HepG2 (cell line): ENCODE results near the gene C16orf54. TPM values are rescaled to one million over a fixed set of nuclear protein-coding genes. Genes with fewer than 3 reads are reported as not detected.

Source experiments
- AHR ChIP-seq: IDR thresholded peaks from 2 replicates; pipeline ENCODE4 v1.6.1; 2018; ENCODE audit warnings: missing genetic modification reagents, missing compliant biosample characterization
- EHMT2 ChIP-seq: fragments of 200-600 bp; sonication (generic); IDR thresholded peaks from 2 replicates; pipeline ENCODE4 v1.7.0; 2017; ENCODE audit warnings: antibody characterized with exemption, low read depth, low read length, borderline replicate concordance
- JDP2 ChIP-seq: sonication (generic); formaldehyde crosslinking; IDR thresholded peaks from 2 replicates; pipeline ENCODE4 v1.8.1; 2022; ENCODE audit warnings: missing genetic modification reagents, borderline replicate concordance
- KDM1A ChIP-seq: IDR thresholded peaks from 2 replicates; pipeline ENCODE4 v1.6.1; 2016; ENCODE audit warnings: missing compliant biosample characterization
- KLF6 ChIP-seq: IDR thresholded peaks from 2 replicates; pipeline ENCODE4 v1.8.0; 2016; ENCODE audit warnings: missing biosample characterization, missing genetic modification reagents
- NCOA2 ChIP-seq: sonication (generic); formaldehyde crosslinking; IDR thresholded peaks from 2 replicates; pipeline ENCODE4 v1.8.0; 2022; ENCODE audit warnings: inconsistent platforms
- RBM39 ChIP-seq: fragments of 200-400 bp; formaldehyde crosslinking; IDR thresholded peaks from one replicate; pipeline ENCODE4 v1.6.1; 2018; ENCODE audit warnings: antibody characterized with exemption, mild to moderate bottlenecking, low read depth, low read length; ENCODE audit not compliant: poor library complexity, severe bottlenecking
- RFX3 ChIP-seq: IDR thresholded peaks from 2 replicates; pipeline ENCODE4 v1.6.1; 2016; ENCODE audit warnings: missing biosample characterization, missing genetic modification reagents
- RFXAP ChIP-seq: sonication (generic); formaldehyde crosslinking; IDR thresholded peaks from 2 replicates; pipeline ENCODE4 v1.4.0; 2020; ENCODE audit warnings: missing genetic modification reagents, borderline replicate concordance
- YY1 ChIP-seq: IDR thresholded peaks from 2 replicates; pipeline ENCODE4 v1.6.1; 2011; ENCODE audit warnings: low read length, low read depth, moderate library complexity, mild to moderate bottlenecking; ENCODE audit not compliant: insufficient read depth, insufficient replicate concordance
- ZMYM3 ChIP-seq: sonication (generic); formaldehyde crosslinking; IDR thresholded peaks from 2 replicates; pipeline ENCODE4 v1.5.1; 2020; ENCODE audit warnings: mild to moderate bottlenecking, missing genetic modification reagents
- ZNF251 ChIP-seq: sonication (generic); formaldehyde crosslinking; IDR thresholded peaks from 2 replicates; pipeline ENCODE4 v1.9.0; 2021; ENCODE audit warnings: mild to moderate bottlenecking, missing genetic modification reagents
- ZNF496 ChIP-seq: sonication (generic); formaldehyde crosslinking; IDR thresholded peaks from 2 replicates; pipeline ENCODE4 v1.8.1; 2023; ENCODE audit warnings: mild to moderate bottlenecking, moderate library complexity, missing genetic modification reagents; ENCODE audit not compliant: insufficient replicate concordance
- polyA plus RNA-seq, 8 experiments: library from polyadenylated mRNA; depleted of rRNA in 3 of 8; stranded (reverse) in 7 of 8; unstranded in 1 of 8; fragments of >200 nt; fragmentation: Illumina TruSeq in 4 of 8; extraction: Trizol in 4 of 8; gene quantifications; 2 replicates each; pipeline versions ENCODE4 v1.2.1 to v1.2.3, GENCODE V29; 2011 to 2016; ENCODE audit warnings: low read depth in 4 of 8, missing spikeins in 1 of 8, mixed read lengths in 1 of 8; ENCODE audit not compliant: insufficient read depth in 1 of 8
- total RNA-seq, 5 experiments: library from RNA; depleted of rRNA; stranded (reverse); fragments of >200 nt; fragmentation: Illumina TruSeq; extraction: Trizol; gene quantifications; 2 replicates each; pipeline ENCODE4 v1.2.3, GENCODE V29; 2016; ENCODE audit warnings: low read depth in 1 of 5
- TF ChIP-seq, protein P1 (sequence below): sonication (generic); formaldehyde crosslinking; IDR thresholded peaks from 2 replicates; pipeline ENCODE4 v1.5.0; 2020; ENCODE audit warnings: mild to moderate bottlenecking, missing genetic modification reagents, borderline replicate concordance
- TF ChIP-seq, protein P2 (sequence below): sonication (generic); formaldehyde crosslinking; IDR thresholded peaks from 2 replicates; pipeline ENCODE4 v1.5.0; 2020; ENCODE audit warnings: mild to moderate bottlenecking, missing genetic modification reagents
- TF ChIP-seq, protein P3 (sequence below): sonication (generic); formaldehyde crosslinking; IDR thresholded peaks from 2 replicates; pipeline ENCODE4 v1.4.0; 2020; ENCODE audit warnings: missing genetic modification reagents, borderline replicate concordance
- TF ChIP-seq, protein P4 (sequence below): sonication (generic); formaldehyde crosslinking; IDR thresholded peaks from 2 replicates; pipeline ENCODE4 v1.4.0; 2020; ENCODE audit warnings: mild to moderate bottlenecking, low read depth, missing genetic modification reagents

The C16orf54 gene
- total and polyA plus RNA-seq, 2 of the 13 experiments (the other 11 are each of a cell fraction or from before 2014, with no cell fraction given) = not detected

DNA sequence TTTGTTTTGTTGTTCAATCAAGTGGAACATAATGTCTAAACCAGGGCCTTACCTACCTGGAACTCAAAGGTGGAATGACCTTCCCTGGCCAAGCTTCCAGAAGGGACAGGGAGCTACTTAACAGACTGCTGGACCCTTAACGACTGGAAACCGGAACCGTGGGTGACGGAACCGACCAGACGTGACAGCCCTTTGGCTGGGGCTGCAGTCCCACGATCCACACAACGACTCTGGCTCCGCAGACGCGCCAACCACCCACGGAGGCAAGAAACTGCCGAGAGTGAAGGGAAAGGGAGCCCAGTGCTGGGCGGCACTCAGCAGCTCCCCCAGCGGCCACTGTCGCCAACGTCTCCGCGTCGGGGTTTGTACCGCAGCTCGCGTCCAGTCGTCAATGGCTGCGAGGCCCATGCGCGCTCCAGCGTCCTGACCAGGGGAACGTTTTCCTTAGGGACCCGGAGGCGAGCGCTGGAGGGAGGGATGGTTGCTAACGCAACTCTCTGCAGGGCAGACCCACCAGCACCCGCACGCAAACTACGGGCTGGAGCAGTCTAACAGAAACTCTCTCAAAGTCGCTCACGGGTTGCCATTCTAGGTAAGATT is 39.2 kb upstream of the C16orf54 start (continued):
- TF ChIP-seq, protein P1, sequence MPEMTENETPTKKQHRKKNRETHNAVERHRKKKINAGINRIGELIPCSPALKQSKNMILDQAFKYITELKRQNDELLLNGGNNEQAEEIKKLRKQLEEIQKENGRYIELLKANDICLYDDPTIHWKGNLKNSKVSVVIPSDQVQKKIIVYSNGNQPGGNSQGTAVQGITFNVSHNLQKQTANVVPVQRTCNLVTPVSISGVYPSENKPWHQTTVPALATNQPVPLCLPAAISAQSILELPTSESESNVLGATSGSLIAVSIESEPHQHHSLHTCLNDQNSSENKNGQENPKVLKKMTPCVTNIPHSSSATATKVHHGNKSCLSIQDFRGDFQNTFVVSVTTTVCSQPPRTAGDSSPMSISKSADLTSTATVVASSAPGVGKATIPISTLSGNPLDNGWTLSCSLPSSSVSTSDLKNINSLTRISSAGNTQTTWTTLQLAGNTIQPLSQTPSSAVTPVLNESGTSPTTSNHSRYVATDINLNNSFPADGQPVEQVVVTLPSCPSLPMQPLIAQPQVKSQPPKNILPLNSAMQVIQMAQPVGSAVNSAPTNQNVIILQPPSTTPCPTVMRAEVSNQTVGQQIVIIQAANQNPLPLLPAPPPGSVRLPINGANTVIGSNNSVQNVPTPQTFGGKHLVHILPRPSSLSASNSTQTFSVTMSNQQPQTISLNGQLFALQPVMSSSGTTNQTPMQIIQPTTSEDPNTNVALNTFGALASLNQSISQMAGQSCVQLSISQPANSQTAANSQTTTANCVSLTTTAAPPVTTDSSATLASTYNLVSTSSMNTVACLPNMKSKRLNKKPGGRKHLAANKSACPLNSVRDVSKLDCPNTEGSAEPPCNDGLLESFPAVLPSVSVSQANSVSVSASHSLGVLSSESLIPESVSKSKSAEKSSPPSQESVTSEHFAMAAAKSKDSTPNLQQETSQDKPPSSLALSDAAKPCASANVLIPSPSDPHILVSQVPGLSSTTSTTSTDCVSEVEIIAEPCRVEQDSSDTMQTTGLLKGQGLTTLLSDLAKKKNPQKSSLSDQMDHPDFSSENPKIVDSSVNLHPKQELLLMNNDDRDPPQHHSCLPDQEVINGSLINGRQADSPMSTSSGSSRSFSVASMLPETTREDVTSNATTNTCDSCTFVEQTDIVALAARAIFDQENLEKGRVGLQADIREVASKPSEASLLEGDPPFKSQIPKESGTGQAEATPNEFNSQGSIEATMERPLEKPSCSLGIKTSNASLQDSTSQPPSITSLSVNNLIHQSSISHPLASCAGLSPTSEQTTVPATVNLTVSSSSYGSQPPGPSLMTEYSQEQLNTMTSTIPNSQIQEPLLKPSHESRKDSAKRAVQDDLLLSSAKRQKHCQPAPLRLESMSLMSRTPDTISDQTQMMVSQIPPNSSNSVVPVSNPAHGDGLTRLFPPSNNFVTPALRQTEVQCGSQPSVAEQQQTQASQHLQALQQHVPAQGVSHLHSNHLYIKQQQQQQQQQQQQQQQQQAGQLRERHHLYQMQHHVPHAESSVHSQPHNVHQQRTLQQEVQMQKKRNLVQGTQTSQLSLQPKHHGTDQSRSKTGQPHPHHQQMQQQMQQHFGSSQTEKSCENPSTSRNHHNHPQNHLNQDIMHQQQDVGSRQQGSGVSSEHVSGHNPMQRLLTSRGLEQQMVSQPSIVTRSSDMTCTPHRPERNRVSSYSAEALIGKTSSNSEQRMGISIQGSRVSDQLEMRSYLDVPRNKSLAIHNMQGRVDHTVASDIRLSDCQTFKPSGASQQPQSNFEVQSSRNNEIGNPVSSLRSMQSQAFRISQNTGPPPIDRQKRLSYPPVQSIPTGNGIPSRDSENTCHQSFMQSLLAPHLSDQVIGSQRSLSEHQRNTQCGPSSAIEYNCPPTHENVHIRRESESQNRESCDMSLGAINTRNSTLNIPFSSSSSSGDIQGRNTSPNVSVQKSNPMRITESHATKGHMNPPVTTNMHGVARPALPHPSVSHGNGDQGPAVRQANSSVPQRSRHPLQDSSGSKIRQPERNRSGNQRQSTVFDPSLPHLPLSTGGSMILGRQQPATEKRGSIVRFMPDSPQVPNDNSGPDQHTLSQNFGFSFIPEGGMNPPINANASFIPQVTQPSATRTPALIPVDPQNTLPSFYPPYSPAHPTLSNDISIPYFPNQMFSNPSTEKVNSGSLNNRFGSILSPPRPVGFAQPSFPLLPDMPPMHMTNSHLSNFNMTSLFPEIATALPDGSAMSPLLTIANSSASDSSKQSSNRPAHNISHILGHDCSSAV = no peak
- TF ChIP-seq, protein P2, sequence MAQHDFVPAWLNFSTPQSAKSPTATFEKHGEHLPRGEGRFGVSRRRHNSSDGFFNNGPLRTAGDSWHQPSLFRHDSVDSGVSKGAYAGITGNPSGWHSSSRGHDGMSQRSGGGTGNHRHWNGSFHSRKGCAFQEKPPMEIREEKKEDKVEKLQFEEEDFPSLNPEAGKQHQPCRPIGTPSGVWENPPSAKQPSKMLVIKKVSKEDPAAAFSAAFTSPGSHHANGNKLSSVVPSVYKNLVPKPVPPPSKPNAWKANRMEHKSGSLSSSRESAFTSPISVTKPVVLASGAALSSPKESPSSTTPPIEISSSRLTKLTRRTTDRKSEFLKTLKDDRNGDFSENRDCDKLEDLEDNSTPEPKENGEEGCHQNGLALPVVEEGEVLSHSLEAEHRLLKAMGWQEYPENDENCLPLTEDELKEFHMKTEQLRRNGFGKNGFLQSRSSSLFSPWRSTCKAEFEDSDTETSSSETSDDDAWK (CRISPR knock-in tag) = no peak
- TF ChIP-seq, protein P3, sequence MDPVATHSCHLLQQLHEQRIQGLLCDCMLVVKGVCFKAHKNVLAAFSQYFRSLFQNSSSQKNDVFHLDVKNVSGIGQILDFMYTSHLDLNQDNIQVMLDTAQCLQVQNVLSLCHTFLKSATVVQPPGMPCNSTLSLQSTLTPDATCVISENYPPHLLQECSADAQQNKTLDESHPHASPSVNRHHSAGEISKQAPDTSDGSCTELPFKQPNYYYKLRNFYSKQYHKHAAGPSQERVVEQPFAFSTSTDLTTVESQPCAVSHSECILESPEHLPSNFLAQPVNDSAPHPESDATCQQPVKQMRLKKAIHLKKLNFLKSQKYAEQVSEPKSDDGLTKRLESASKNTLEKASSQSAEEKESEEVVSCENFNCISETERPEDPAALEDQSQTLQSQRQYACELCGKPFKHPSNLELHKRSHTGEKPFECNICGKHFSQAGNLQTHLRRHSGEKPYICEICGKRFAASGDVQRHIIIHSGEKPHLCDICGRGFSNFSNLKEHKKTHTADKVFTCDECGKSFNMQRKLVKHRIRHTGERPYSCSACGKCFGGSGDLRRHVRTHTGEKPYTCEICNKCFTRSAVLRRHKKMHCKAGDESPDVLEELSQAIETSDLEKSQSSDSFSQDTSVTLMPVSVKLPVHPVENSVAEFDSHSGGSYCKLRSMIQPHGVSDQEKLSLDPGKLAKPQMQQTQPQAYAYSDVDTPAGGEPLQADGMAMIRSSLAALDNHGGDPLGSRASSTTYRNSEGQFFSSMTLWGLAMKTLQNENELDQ (CRISPR knock-in tag) = peak; percentile 43; the same call in 1 of the 2 replicates
- TF ChIP-seq RBM39 (no peak), KLF6 (CRISPR knock-in tag) (peak; percentile 79; the same call in 1 of the 2 replicates), ZMYM3 (peak; percentile 90), ZNF251 (no peak), EHMT2 (no peak), AHR (CRISPR knock-in tag) (0 out of 2 replicates have a peak, but pooled peaks have one; percentile 26), JDP2 (CRISPR knock-in tag) (no peak), YY1 (peak; percentile 76), ZNF496 (CRISPR knock-in tag) (no peak), RFXAP (CRISPR knock-in tag) (no peak), NCOA2 (peak; percentile 42; the same call in 1 of the 2 replicates), RFX3 (CRISPR knock-in tag) (no peak), KDM1A (CRISPR knock-in tag) (no peak)
- TF ChIP-seq, protein P4, sequence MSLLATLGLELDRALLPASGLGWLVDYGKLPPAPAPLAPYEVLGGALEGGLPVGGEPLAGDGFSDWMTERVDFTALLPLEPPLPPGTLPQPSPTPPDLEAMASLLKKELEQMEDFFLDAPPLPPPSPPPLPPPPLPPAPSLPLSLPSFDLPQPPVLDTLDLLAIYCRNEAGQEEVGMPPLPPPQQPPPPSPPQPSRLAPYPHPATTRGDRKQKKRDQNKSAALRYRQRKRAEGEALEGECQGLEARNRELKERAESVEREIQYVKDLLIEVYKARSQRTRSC (CRISPR knock-in tag) = no peak
